DOHH2 (cell line): Measurements from ENCODE around the gene HAUS5.
"Not testable (repeated sequence)": the region's sequence is repeated elsewhere in the genome, so short reads cannot be mapped to it uniquely, and the experiment has no call there.

Experiments used
- H3F3A ChIP-seq: fragments of 200-600 bp; sonication (generic), shearing (Covaris generic); 2 replicates; pipeline ENCODE4 v1.6.0; 2016; ENCODE audit warnings: antibody characterized with exemption, mild to moderate bottlenecking; ENCODE audit not compliant: control insufficient read depth, insufficient read depth
- H3K27ac ChIP-seq: fragments of 200-600 bp; sonication (generic); 2 replicates; pipeline ENCODE4 v1.5.1; 2014; ENCODE audit warnings: low read depth, mild to moderate bottlenecking, low read length, moderate library complexity
- H3K27me3 ChIP-seq: fragments of 200-600 bp; sonication (generic); 2 replicates; pipeline ENCODE4 v1.6.1; 2014; ENCODE audit warnings: mild to moderate bottlenecking, low read length, mixed read lengths; ENCODE audit not compliant: control insufficient read depth
- H3K36me3 ChIP-seq: fragments of 200-600 bp; sonication (generic); 2 replicates; pipeline ENCODE4 v1.6.1; 2014; ENCODE audit warnings: mild to moderate bottlenecking, low read length, moderate library complexity, mixed read lengths; ENCODE audit not compliant: control insufficient read depth
- H3K4me1 ChIP-seq: fragments of 200-600 bp; sonication (generic); 2 replicates; pipeline ENCODE4 v1.6.1; 2014; ENCODE audit warnings: mild to moderate bottlenecking, low read length, mixed read lengths; ENCODE audit not compliant: control insufficient read depth
- H3K4me2 ChIP-seq: fragments of 200-600 bp; sonication (generic); 2 replicates; pipeline ENCODE4 v1.6.0; 2014; ENCODE audit warnings: mild to moderate bottlenecking, low read length, moderate library complexity
- H3K4me3 ChIP-seq: fragments of 200-600 bp; sonication (generic); 2 replicates; pipeline ENCODE4 v1.5.1; 2014; ENCODE audit warnings: mild to moderate bottlenecking, low read length, mixed read lengths
- H3K79me2 ChIP-seq: fragments of 200-600 bp; sonication (generic); 2 replicates; pipeline ENCODE4 v1.6.1; 2014; ENCODE audit warnings: mild to moderate bottlenecking, low read length, mixed read lengths; ENCODE audit not compliant: control insufficient read depth
- H3K9me2 ChIP-seq: fragments of 200-600 bp; sonication (generic); replicated peaks from 2 replicates; pipeline ENCODE4 v1.6.1; 2014; ENCODE audit warnings: mild to moderate bottlenecking, low read length, mixed read lengths; ENCODE audit not compliant: control insufficient read depth
- H3K9me3 ChIP-seq: fragments of 200-600 bp; sonication (generic); 2 replicates; pipeline ENCODE4 v1.6.1; 2014; ENCODE audit warnings: antibody characterized with exemption, low read length, mixed read lengths; ENCODE audit not compliant: control insufficient read depth, insufficient read depth
- H4K20me1 ChIP-seq: fragments of 200-600 bp; sonication (generic); 2 replicates; pipeline ENCODE4 v1.6.0; 2014; ENCODE audit warnings: low read depth, mild to moderate bottlenecking, antibody characterized with exemption, low read length, moderate library complexity; ENCODE audit not compliant: control insufficient read depth, insufficient read depth
- EZH2phosphoT487 ChIP-seq: fragments of 200-600 bp; sonication (generic); IDR thresholded peaks from 2 replicates; pipeline ENCODE4 v1.6.1; 2017; ENCODE audit warnings: borderline replicate concordance, mild to moderate bottlenecking, antibody characterized with exemption, low read length, moderate library complexity, mixed read lengths
- TF ChIP-seq, protein P1 (sequence below): fragments of 200-600 bp; sonication (generic); IDR thresholded peaks from one replicate; pipeline ENCODE4 v1.5.1; 2014; ENCODE audit warnings: antibody characterized with exemption, mild to moderate bottlenecking, low read depth, low read length; ENCODE audit not compliant: poor library complexity, severe bottlenecking

HAUS5 gene

DNA sequence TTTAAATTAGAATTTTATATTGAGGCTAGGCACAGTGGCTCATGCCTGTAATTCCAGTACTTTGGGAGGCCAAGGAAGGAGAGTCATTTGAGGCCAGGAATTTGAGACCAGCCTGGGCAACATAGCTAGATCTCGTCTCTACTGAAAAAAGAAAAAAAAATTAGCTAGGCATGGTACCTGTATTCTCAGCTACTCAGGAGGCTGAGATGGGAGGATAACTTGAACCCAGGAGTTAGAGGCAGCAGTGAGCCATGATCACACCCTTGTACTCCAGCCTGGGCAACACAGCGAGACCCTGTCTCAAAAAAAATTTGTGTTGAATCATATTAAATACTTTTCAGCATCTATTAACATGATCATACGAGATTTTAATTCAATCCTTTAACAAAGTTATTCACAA, 21.7 kb upstream of the HAUS5 start:
- no peak overlapping the region for H3K4me2 ChIP-seq
- H3K36me3 ChIP-seq: no peaks in the 10 kb centered on the region
- H3K9me2 ChIP-seq: no peaks in the 10 kb centered on the region
- H3K79me2 ChIP-seq: no peaks in the 10 kb centered on the region
- TF ChIP-seq EZH2phosphoT487: no peak
- TF ChIP-seq, protein P1, sequence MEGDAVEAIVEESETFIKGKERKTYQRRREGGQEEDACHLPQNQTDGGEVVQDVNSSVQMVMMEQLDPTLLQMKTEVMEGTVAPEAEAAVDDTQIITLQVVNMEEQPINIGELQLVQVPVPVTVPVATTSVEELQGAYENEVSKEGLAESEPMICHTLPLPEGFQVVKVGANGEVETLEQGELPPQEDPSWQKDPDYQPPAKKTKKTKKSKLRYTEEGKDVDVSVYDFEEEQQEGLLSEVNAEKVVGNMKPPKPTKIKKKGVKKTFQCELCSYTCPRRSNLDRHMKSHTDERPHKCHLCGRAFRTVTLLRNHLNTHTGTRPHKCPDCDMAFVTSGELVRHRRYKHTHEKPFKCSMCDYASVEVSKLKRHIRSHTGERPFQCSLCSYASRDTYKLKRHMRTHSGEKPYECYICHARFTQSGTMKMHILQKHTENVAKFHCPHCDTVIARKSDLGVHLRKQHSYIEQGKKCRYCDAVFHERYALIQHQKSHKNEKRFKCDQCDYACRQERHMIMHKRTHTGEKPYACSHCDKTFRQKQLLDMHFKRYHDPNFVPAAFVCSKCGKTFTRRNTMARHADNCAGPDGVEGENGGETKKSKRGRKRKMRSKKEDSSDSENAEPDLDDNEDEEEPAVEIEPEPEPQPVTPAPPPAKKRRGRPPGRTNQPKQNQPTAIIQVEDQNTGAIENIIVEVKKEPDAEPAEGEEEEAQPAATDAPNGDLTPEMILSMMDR: no peak
- H3K4me1 ChIP-seq: no peaks in the 10 kb centered on the region
- no peaks in the 10 kb centered on the region for H3F3A ChIP-seq
- H3K27ac ChIP-seq: no peak overlapping the region
- H3K9me3 ChIP-seq: no peaks in the 10 kb centered on the region
- H3K27me3 ChIP-seq: no peaks in the 10 kb centered on the region
- H4K20me1 ChIP-seq: no peaks in the 10 kb centered on the region
- H3K4me3 ChIP-seq: no peak overlapping the region

DNA sequence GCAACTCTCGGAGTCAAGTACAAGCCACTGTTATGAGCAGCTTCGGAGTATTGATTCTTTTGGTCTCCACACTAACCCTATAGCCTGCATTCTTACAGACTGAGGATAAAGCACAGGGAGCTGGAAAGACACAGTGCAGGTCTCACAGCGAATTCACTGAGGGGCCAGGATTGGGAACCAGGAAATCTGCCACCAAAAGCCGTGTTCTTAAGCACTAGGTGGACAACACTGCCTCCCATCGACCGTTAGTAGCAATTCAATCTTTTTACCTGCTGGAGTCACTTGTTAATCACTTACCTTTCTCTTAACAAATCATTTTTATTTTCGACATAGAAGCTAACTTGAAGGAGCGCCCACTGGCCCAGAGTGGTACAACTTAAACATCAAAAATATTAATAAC, 20.3 kb upstream of the HAUS5 start:
- TF ChIP-seq, protein P1: peak; percentile 76
- TF ChIP-seq EZH2phosphoT487: no peak
- H3K9me2 ChIP-seq: no peaks in the 10 kb centered on the region
- H3K27ac ChIP-seq: no peak overlapping the region
- no peaks in the 10 kb centered on the region for H3K79me2 ChIP-seq
- no peaks in the 10 kb centered on the region for H3K4me1 ChIP-seq
- H3K36me3 ChIP-seq: no peaks in the 10 kb centered on the region
- H3K27me3 ChIP-seq: no peaks in the 10 kb centered on the region
- no peaks in the 10 kb centered on the region for H3F3A ChIP-seq
- no peak overlapping the region for H3K4me3 ChIP-seq
- no peak overlapping the region for H3K4me2 ChIP-seq
- no peaks in the 10 kb centered on the region for H4K20me1 ChIP-seq
- no peaks in the 10 kb centered on the region for H3K9me3 ChIP-seq

DNA sequence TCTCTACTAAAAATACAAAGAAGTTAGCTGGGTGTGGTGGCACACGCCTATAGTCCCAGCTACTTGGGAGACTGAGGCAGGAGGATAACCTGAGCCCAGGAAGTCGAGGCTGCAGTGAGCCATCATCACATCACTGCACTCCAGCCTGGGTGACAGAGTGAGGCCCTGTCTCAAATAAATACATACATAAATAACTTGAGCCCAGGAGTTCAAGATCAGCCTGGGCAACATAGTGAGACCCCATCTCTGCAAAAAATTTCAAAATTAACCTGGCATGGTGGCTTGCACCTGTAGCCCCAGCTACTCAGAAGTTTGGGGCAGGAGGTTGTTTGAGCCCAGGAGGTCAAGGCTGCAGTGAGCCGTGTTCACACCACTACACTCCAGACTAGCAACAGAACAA, 17.5 kb upstream of the HAUS5 start:
- H3F3A ChIP-seq, H3K4me1 ChIP-seq, H3K36me3 ChIP-seq, H3K79me2 ChIP-seq, H3K4me2 ChIP-seq, H3K9me2 ChIP-seq, H4K20me1 ChIP-seq, H3K27me3 ChIP-seq, H3K9me3 ChIP-seq, H3K4me3 ChIP-seq, H3K27ac ChIP-seq: not testable (repeated sequence)

DNA sequence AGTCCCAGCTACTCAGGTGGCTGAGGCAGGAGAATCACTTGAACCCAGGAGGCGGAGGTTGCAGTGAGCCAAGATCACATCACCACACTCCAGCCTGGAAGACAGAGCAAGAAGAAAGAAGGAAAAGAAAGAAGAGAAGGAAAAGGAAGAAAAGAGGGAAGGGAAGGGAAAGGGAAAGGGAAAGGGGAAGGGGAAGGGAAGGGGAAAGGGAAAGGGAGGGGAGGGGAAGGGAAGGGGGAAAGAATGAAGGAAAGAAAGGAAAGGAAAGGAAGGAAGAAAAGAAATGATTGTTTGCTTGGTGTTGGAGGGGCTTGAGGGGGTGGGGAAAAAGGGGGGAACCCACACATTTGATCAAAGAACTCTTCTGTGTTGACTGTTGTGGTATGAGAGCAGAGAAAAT, 16.6 kb upstream of the HAUS5 start:
- Histone ChIP-seq H3K27me3 (peaks cover 5% of the 10 kb centered on the region), H4K20me1 (no peaks in the 10 kb centered on the region), H3F3A (no peaks in the 10 kb centered on the region), H3K4me2 (no peak overlapping the region), H3K27ac (no peak overlapping the region), H3K9me2 (no peaks in the 10 kb centered on the region), H3K79me2 (no peaks in the 10 kb centered on the region), H3K36me3 (no peaks in the 10 kb centered on the region), H3K4me3 (no peak overlapping the region), H3K9me3 (no peaks in the 10 kb centered on the region), H3K4me1 (no peaks in the 10 kb centered on the region)
- TF ChIP-seq, protein P1: no peak
- no peak for TF ChIP-seq EZH2phosphoT487
